Lower lobe of right lung (tissue), 2 donors: Measurements from ENCODE around the gene ZNF483. TPM values are rescaled to one million over a fixed set of nuclear protein-coding genes. Genes with fewer than 3 reads are reported as not detected.

Experiments
- ATAC-seq, 2 donors: fragments of 200-7000 bp; cut with Tn5 transposase; one replicate each; pipeline ENCODE4 v1.9.1; 2020 to 2022; ENCODE audit warnings: mild to moderate bottlenecking in 2 of 2, moderate library complexity in 2 of 2
- DNase-seq: peaks from one replicate; pipeline ENCODE4 v3.0.0-alpha.2; 2020
- H3K27ac ChIP-seq: fragments of 200-600 bp; one replicate; pipeline ENCODE4 v1.8.0; 2022
- H3K27me3 ChIP-seq: fragments of 200-600 bp; one replicate; pipeline ENCODE4 v1.8.0; 2022; ENCODE audit warnings: low read depth
- H3K36me3 ChIP-seq: fragments of 200-600 bp; one replicate; pipeline ENCODE4 v1.8.0; 2022; ENCODE audit warnings: mild to moderate bottlenecking
- H3K4me1 ChIP-seq: fragments of 200-600 bp; one replicate; pipeline ENCODE4 v1.8.0; 2022
- H3K4me3 ChIP-seq: fragments of 200-600 bp; one replicate; pipeline ENCODE4 v1.8.0; 2022; ENCODE audit warnings: mild to moderate bottlenecking
- H3K9me3 ChIP-seq: fragments of 200-600 bp; one replicate; pipeline ENCODE4 v1.8.0; 2022
- intact Hi-C: fragments of 100-400 bp; cut with DNase I; formaldehyde crosslinking; loops from one replicate; pipeline ENCODE4 v1.11.0; 2022
- total RNA-seq: library from RNA; stranded (reverse); fragmentation: NEBNext Ultra II Directional; extraction: Animal tissue kit (Norgen Biotek cat#: 25700); gene quantifications from one replicate; pipeline ENCODE4 v1.2.1, GENCODE V29; 2021
- TF ChIP-seq, protein P1 (sequence below): fragments of 200-600 bp; IDR thresholded peaks from one replicate; pipeline ENCODE4 v1.8.0; 2022; ENCODE audit warnings: antibody characterized with exemption, mild to moderate bottlenecking
- donor health status: DM: no; HTN: yes; CAD: no; lungs with severe emphysema.

Gene ZNF483
- total RNA-seq, 1 donor from 2014 or later = 5.1 TPM

DNA sequence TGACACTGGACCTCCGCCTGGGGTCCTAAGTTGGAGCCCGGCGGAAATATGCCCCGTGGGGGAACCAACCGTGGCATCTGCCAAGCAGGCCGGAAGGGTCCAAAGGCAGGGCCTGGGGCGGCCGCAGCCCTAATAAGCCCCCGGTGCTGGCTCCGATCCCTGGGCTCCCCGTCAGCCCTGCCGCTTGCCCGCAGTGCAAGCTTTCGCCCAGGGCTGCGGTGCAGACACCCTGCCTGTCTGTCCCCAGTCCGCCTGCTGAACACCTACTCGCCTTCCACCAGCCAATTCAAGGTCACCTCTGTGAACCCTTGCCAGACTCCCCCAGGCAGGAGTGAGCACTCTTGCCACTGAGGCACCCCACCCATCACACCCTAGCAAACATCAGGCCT, 75.0 kb downstream of the ZNF483 start:
- TF ChIP-seq, protein P1, sequence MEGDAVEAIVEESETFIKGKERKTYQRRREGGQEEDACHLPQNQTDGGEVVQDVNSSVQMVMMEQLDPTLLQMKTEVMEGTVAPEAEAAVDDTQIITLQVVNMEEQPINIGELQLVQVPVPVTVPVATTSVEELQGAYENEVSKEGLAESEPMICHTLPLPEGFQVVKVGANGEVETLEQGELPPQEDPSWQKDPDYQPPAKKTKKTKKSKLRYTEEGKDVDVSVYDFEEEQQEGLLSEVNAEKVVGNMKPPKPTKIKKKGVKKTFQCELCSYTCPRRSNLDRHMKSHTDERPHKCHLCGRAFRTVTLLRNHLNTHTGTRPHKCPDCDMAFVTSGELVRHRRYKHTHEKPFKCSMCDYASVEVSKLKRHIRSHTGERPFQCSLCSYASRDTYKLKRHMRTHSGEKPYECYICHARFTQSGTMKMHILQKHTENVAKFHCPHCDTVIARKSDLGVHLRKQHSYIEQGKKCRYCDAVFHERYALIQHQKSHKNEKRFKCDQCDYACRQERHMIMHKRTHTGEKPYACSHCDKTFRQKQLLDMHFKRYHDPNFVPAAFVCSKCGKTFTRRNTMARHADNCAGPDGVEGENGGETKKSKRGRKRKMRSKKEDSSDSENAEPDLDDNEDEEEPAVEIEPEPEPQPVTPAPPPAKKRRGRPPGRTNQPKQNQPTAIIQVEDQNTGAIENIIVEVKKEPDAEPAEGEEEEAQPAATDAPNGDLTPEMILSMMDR = no peak
- peak in 1 of 2 donors; percentile 5 for ATAC-seq
- H3K27ac ChIP-seq = peak overlapping the region; percentile 87
- DNase-seq = no peak
- H3K9me3 ChIP-seq = no peaks in the 10 kb centered on the region
- H3K4me3 ChIP-seq = peak overlapping the region; percentile 74
- H3K4me1 ChIP-seq = peaks cover 8% of the 10 kb centered on the region
- H3K36me3 ChIP-seq = peaks cover 21% of the 10 kb centered on the region
- no peaks in the 10 kb centered on the region for H3K27me3 ChIP-seq
- intact Hi-C loops = loop anchor here (5.0 kb wide), 1 partner anchor 178 kb away; no protein-coding TSS in a partner anchor

GRCh38 chr9:111601237-111602018, 76.4 kb downstream of the ZNF483 start:
- intact Hi-C loops = no loop called here
- H3K4me3 ChIP-seq = no peak overlapping the region
- ATAC-seq = no peak
- peaks cover 6% of the 10 kb centered on the region for H3K36me3 ChIP-seq
- H3K9me3 ChIP-seq = no peaks in the 10 kb centered on the region
- H3K27me3 ChIP-seq = no peaks in the 10 kb centered on the region
- no peak overlapping the region for H3K27ac ChIP-seq
- H3K4me1 ChIP-seq = peaks cover 8% of the 10 kb centered on the region
- DNase-seq = no peak
- TF ChIP-seq, protein P1 = no peak

DNA sequence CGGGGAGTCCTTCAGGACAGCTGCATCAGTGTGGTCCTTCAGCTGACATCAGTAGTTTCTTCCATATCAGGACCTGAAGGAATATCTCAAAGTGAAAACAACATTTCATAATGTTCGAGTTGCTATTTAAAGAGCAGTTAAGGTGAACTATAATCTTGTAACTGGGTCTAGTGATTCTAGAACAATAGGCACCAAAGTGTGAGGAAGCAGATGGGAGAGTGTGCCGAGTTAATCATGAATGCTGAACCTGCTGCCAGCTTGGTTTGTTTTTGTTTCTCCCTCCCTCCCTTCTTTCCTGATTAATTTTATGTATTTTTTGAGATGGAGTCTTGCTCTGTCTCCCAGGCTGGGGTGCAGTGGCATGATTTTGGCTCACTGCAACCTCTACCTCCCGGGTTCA, 78.1 kb downstream of the ZNF483 start:
- ATAC-seq = no peak
- TF ChIP-seq, protein P1 = no peak
- H3K27ac ChIP-seq = no peak overlapping the region
- H3K36me3 ChIP-seq = no peaks in the 10 kb centered on the region
- intact Hi-C loops = no loop called here
- no peak for DNase-seq
- H3K4me3 ChIP-seq = no peak overlapping the region
- H3K27me3 ChIP-seq = no peaks in the 10 kb centered on the region
- no peaks in the 10 kb centered on the region for H3K9me3 ChIP-seq
- peaks cover 4% of the 10 kb centered on the region for H3K4me1 ChIP-seq

- TF ChIP-seq, protein P1 = no peak
- Histone ChIP-seq H3K36me3 (no peaks in the 10 kb centered on the region), H3K27ac (no peak overlapping the region), H3K4me1 (peaks cover 4% of the 10 kb centered on the region), H3K4me3 (no peak overlapping the region), H3K9me3 (no peaks in the 10 kb centered on the region), H3K27me3 (no peaks in the 10 kb centered on the region)
- intact Hi-C loops = no loop called here
- no peak for ATAC-seq
- no peak for DNase-seq
Measured at GRCh38 chr9:111604054-111604615, 79.2 kb downstream of the ZNF483 start.

GRCh38 chr9:111605041-111605559, 80.1 kb downstream of the ZNF483 start:
- no peak overlapping the region for H3K4me3 ChIP-seq
- no peaks in the 10 kb centered on the region for H3K36me3 ChIP-seq
- DNase-seq = no peak
- intact Hi-C loops = no loop called here
- ATAC-seq = no peak
- H3K4me1 ChIP-seq = peaks cover under 1% of the 10 kb centered on the region
- no peaks in the 10 kb centered on the region for H3K9me3 ChIP-seq
- no peak overlapping the region for H3K27ac ChIP-seq
- TF ChIP-seq, protein P1 = no peak
- H3K27me3 ChIP-seq = peaks cover 6% of the 10 kb centered on the region
